GM15510 (cell line): ENCODE data around the gene RNF7.

Experiments used
- POLR2A ChIP-seq: IDR thresholded peaks from 3 replicates; pipeline ENCODE4 v1.6.1; 2011; ENCODE audit warnings: borderline replicate concordance; ENCODE audit not compliant: insufficient read length; ENCODE audit errors: extremely low read depth

RNF7 gene

DNA sequence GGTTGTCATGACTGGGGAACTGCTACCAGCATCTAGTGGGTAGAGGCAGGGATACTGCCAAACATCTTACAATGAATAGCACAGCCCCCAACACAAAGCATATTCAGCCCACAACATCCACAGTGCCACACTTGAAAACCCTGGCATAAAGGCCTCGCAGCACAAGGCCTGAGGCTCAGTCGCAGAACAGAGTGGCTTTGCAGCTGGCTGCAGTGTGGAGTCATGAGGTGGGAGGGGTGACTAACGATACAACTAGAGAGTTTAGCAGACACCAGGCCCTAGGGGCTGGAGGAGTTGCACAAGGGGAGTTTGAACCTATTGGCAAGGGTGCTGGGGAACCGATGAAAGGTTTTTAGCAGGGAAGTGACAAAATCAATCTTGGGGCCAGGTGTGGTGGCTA, 57.2 kb downstream of the RNF7 start:
- TF ChIP-seq POLR2A: no peak

DNA sequence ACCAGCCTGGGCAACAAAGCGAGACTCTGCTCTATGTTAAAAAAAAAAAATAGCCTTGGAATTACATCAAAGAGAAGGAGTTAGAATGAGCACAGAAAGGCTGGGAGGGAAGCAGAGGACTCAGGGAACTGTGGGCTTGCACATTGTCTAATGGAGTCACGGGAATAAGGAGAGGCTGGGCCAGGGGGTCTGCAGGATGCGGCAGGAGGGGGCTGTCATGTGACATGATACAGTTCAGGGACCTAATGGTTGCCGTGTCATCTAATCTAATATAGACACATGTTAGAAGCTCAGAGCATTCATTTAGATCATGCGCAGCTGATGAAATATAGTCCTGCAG, 57.6 kb downstream of the RNF7 start:
- no peak for TF ChIP-seq POLR2A

DNA sequence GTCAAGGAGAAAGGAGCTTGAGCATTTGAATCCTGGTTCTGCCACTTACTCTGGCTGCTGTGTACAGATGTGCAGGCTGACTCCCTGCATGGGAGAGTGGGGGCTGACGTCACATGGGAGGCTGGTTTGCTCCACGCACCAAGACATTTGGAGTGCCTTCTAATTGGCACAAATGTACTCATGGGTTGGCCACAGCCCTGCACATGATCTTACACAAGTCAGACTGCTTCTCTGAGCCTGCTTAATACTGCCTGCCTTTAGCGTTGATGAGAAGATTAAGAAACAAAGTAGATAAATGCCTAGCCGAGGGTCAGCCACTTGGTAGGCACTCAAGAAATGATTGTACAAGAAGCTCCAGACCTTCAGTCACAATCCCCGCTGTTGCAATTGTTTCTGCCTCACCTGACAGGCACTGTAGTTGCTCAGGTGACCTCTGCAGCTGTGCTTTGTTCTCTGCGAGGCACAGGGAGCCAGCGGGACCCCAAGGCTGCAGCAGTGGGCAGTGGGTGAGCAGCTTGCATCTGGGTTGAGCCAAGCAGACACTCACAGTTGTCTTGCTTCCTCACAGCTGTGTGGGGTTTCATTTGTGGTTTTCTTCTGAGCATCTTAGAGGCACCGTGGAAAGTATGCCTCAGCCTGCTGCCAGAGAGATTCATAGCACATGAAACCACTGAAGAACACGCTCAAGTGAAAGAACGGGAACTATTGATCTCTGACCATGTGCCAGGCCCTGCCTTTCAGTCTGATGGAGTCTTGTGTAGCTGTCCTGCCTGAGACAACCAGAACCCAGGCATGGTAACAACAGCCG, 58.2 kb downstream of the RNF7 start:
- TF ChIP-seq POLR2A: no peak
